K562 (cell line): Measurements from ENCODE around the gene CENPO. TPM values are rescaled to one million over a fixed set of nuclear protein-coding genes. Genes with fewer than 3 reads are reported as not detected.

Experiments used
- ATAC-seq: fragments of 200-7000 bp; cut with Tn5 transposase; 3 replicates; pipeline ENCODE4 v1.9.1; 2020; ENCODE audit warnings: moderate library complexity
- BruUV-seq: library from RNA; stranded (reverse); fragments of 400-500 nt; replicated peaks from 2 replicates; lab custom pipeline; 2021; lab: Mats Ljungman, UMichigan
- CTCF ChIA-PET: fragments of 300-600 bp; formaldehyde crosslinking; extraction: SDS; loops from one replicate; lab custom pipeline; 2021; ENCODE audit warnings: low intra/inter-chr PET ratio; lab: Yijun Ruan, JAX
- POLR2A ChIA-PET: fragments of 300-600, 350-650 bp; sonication (Branson Sonifier 250); formaldehyde crosslinking; extraction: SDS; loops from one replicate; lab custom pipeline; 2021; ENCODE audit warnings: antibody characterized with exemption, inconsistent platforms; lab: Yijun Ruan, JAX
- DNase-seq, 4 experiments: peaks; one replicate each; pipeline versions ENCODE4 v3.0.0 to v3.0.0-alpha.2; 2011 to 2018; ENCODE audit warnings: low spot score in 3 of 4, mixed read lengths in 3 of 4; ENCODE audit errors: extremely low read depth in 1 of 4
- FAIRE-seq: peaks from 2 replicates; lab custom pipeline; 2011; peaks lifted over from hg19 to GRCh38; lab: Jason Lieb, UNC
- H2AFZ ChIP-seq: 2 replicates; pipeline ENCODE4 v1.6.0; 2011; ENCODE audit warnings: low read depth, low read length, control low read depth, inconsistent platforms
- H3K27ac ChIP-seq: fragments of 200-600 bp; 3 replicates; pipeline ENCODE4 v1.8.0; 2011; ENCODE audit warnings: low read depth, mild to moderate bottlenecking, control low read depth, inconsistent platforms, low read length, moderate library complexity, mixed read lengths; ENCODE audit errors: extremely low read depth
- H3K27me3 ChIP-seq, 2 experiments: fragments of 300-600 bp in 1 of 2; 2 replicates in 1 of 2; 3 replicates in 1 of 2; pipeline versions ENCODE4 v1.6.0 to v1.8.0; 2011; ENCODE audit warnings: inconsistent platforms in 2 of 2, low read length in 2 of 2, mild to moderate bottlenecking in 1 of 2, mixed read lengths in 1 of 2, moderate library complexity in 1 of 2; ENCODE audit not compliant: control insufficient read depth in 2 of 2, insufficient read depth in 2 of 2
- H3K36me3 ChIP-seq: fragments of 300-600 bp; 3 replicates; pipeline ENCODE4 v1.8.0; 2011; ENCODE audit warnings: mild to moderate bottlenecking, low read length, inconsistent platforms; ENCODE audit not compliant: control insufficient read depth, insufficient read depth
- H3K4me1 ChIP-seq, 2 experiments: fragments of 200-600 bp in 1 of 2; replicated peaks in 1 of 2; 2 replicates in 1 of 2; 3 replicates in 1 of 2; pipeline versions ENCODE4 v1.5.1 to v1.8.0; 2011; ENCODE audit warnings: inconsistent platforms in 2 of 2, low read length in 2 of 2, mild to moderate bottlenecking in 1 of 2, mixed read lengths in 1 of 2, moderate library complexity in 1 of 2; ENCODE audit not compliant: control insufficient read depth in 2 of 2, insufficient read depth in 2 of 2
- H3K4me2 ChIP-seq: 2 replicates; pipeline ENCODE4 v1.6.1; 2011; ENCODE audit warnings: low read length, control low read depth, inconsistent platforms, mixed read lengths; ENCODE audit not compliant: insufficient read depth
- H3K4me3 ChIP-seq: fragments of 200-600 bp; sonication (generic), shearing (Covaris generic); 2 replicates; pipeline ENCODE4 v1.5.1; 2016; ENCODE audit warnings: control low read depth, inconsistent platforms
- H3K79me2 ChIP-seq: fragments of 200-600 bp; 3 replicates; pipeline ENCODE4 v1.8.0; 2011; ENCODE audit warnings: low read length, inconsistent platforms; ENCODE audit not compliant: control insufficient read depth, insufficient read depth
- H3K9ac ChIP-seq, 2 experiments: 2 replicates each; pipeline versions ENCODE4 v1.6.0 to v1.6.1; 2011; ENCODE audit warnings: low read depth in 2 of 2, low read length in 2 of 2, control low read depth in 1 of 2, inconsistent platforms in 1 of 2, mild to moderate bottlenecking in 1 of 2, mixed read lengths in 1 of 2; ENCODE audit not compliant: insufficient read depth in 1 of 2
- H3K9me1 ChIP-seq: one replicate; pipeline ENCODE4 v1.6.0; 2011; ENCODE audit warnings: inconsistent platforms, mild to moderate bottlenecking, low read length, moderate library complexity; ENCODE audit not compliant: control insufficient read depth, insufficient read depth
- H3K9me3 ChIP-seq: replicated peaks from 2 replicates; pipeline ENCODE4 v1.5.1; 2011; ENCODE audit warnings: low read depth, low read length, inconsistent platforms; ENCODE audit not compliant: control insufficient read depth, insufficient read depth
- H4K20me1 ChIP-seq: replicated peaks from 2 replicates; pipeline ENCODE4 v1.6.1; 2011; ENCODE audit warnings: low read length, inconsistent platforms, mixed read lengths; ENCODE audit not compliant: control insufficient read depth, insufficient read depth
- CBFA2T3 ChIP-seq: fragments of 450-650 bp; IDR thresholded peaks from 2 replicates; pipeline ENCODE4 v1.6.1; 2017
- ELF1 ChIP-seq: fragments of 200-800 bp; sonication (Bioruptor generic); IDR thresholded peaks from 2 replicates; pipeline ENCODE4 v1.6.1; 2016; ENCODE audit warnings: missing genetic modification characterization, missing compliant biosample characterization
- ZNF584 ChIP-seq: fragments of 200-800 bp; sonication (Bioruptor generic); IDR thresholded peaks from 2 replicates; pipeline ENCODE4 v1.6.1; 2016; ENCODE audit warnings: low read depth, mild to moderate bottlenecking, missing genetic modification characterization, missing compliant biosample characterization
- ZNF76 ChIP-seq: fragments of 250-450 bp; sonication (Bioruptor Pico); IDR thresholded peaks from 2 replicates; pipeline ENCODE4 v1.4.0; 2020; ENCODE audit warnings: mild to moderate bottlenecking, moderate library complexity, borderline replicate concordance
- WGBS: fragments of 100-300 bp; shearing (Covaris generic); methylation state at CpG from one replicate; pipeline ENCODE4 v1.1.6; 2016; ENCODE audit warnings: low coverage, mixed read lengths; ENCODE audit not compliant: insufficient coverage; ENCODE audit errors: missing lambda C conversion rate; 5-methylcytosine and 5-hydroxymethylcytosine counted together
- in situ Hi-C: fragments of 300-500 bp; cut with MboI; formaldehyde crosslinking; loops from 4 replicates; pipeline ENCODE4 v1.15.0; 2018; ENCODE audit warnings: inconsistent platforms, mixed read lengths
- intact Hi-C: fragments of 100-400 bp; cut with micrococcal nuclease; formaldehyde crosslinking; loops from 2 replicates; pipeline ENCODE4 v1.14.2; 2022
- polyA plus RNA-seq, 8 experiments: library from polyadenylated mRNA; depleted of rRNA in 4 of 8; stranded (reverse) in 5 of 8; unstranded in 3 of 8; fragments of >200 nt; fragmentation: Nextera tagmentation in 2 of 8; fragmentation: Illumina TruSeq in 1 of 8; extraction: Ambion mirVana in 2 of 8; extraction: Trizol in 1 of 8; gene quantifications; 2 replicates each; pipeline versions ENCODE4 v1.2.1 to v1.2.3, GENCODE V29; 2011 to 2014; ENCODE audit warnings: inconsistent platforms in 1 of 8, missing spikeins in 1 of 8
- total RNA-seq, 7 experiments: library from RNA; depleted of rRNA in 6 of 7; stranded (reverse); fragments of >200 nt in 6 of 7; fragmentation: Illumina TruSeq in 2 of 7; extraction: Trizol in 2 of 7; gene quantifications; 2 replicates each; pipeline versions ENCODE4 v1.2.1 to v1.2.3, GENCODE V29; 2011 to 2021; ENCODE audit warnings: low replicate concordance in 1 of 7

The CENPO gene
- total and polyA plus RNA-seq, 9 of the 15 experiments (the other 6 are each of a cell fraction or from before 2014, with no cell fraction given), result 30.6 to 59.4 (median 38.9) TPM

GRCh38 chr2:24870891-24871705, 77.9 kb downstream of the CENPO start:
- intact Hi-C loops (no loop called here), in situ Hi-C loops (no loop called here)
- 53% methylated on average over 14 of the region's 16 CpGs for WGBS
- Histone ChIP-seq H3K27me3 (no peaks in the 10 kb centered on the region), H3K79me2 (no peaks in the 10 kb centered on the region), H3K9ac (no peak overlapping the region), H3K9me3 (no peaks in the 10 kb centered on the region), H3K4me3 (no peak overlapping the region), H3K36me3 (peaks cover 20% of the 10 kb centered on the region; the same call in 2 of the 3 replicates), H3K9me1 (no peaks in the 10 kb centered on the region), H2AFZ (no peak overlapping the region), H3K4me1 (peaks cover 0 to 9% of the 10 kb centered on the region in 2 experiments; a peak in 2 of 5 replicates), H3K4me2 (no peak overlapping the region), H3K27ac (no peak overlapping the region), H4K20me1 (0 out of 2 replicates have a peak, but pooled peaks cover 5% of the 10 kb centered on the region)
- BruUV-seq, result no TSS peak
- ATAC-seq (peak; percentile 39), FAIRE-seq (no peak), DNase-seq (peak in 1 of 4 experiments; percentile 19)
- TF ChIP-seq ELF1 (no peak), ZNF76 (CRISPR knock-in tag) (no peak), CBFA2T3 (peak; percentile 29; the same call in 1 of the 2 replicates)
- CTCF ChIA-PET, result no interaction called here
- POLR2A ChIA-PET, result interaction anchor here (0.6 kb wide), 1 partner anchor 433 kb away, joined by 3 read pairs; no protein-coding TSS in a partner anchor

GRCh38 chr2:24871852-24872333, 78.7 kb downstream of the CENPO start:
- 90% methylated on average over 8 of the region's 12 CpGs for WGBS
- intact Hi-C loops, result no loop called here

More at GRCh38 chr2:24871852-24872333, 78.7 kb downstream of the CENPO start:
- H3K79me2 ChIP-seq, result no peaks in the 10 kb centered on the region
- FAIRE-seq (no peak), DNase-seq (no peak), ATAC-seq (no peak)
- peaks cover 20% of the 10 kb centered on the region; the same call in 2 of the 3 replicates for H3K36me3 ChIP-seq
- POLR2A ChIA-PET, result no interaction called here
- no peaks in the 10 kb centered on the region for H3K9me1 ChIP-seq
- H3K4me3 ChIP-seq, result no peak overlapping the region
- TF ChIP-seq ZNF584 (CRISPR knock-in tag), result no peak
- peaks cover 5% of the 10 kb centered on the region; the same call in 1 of the 2 replicates for H4K20me1 ChIP-seq
- CTCF ChIA-PET, result no interaction called here
- in situ Hi-C loops, result no loop called here
- peaks cover 0 to 9% of the 10 kb centered on the region in 2 experiments; a peak in 2 of 5 replicates for H3K4me1 ChIP-seq
- no peaks in the 10 kb centered on the region for H3K27me3 ChIP-seq
- no peaks in the 10 kb centered on the region for H3K9me3 ChIP-seq
- H2AFZ ChIP-seq, result no peak overlapping the region
- no peak overlapping the region for H3K4me2 ChIP-seq
- no peak overlapping the region for H3K27ac ChIP-seq
- no TSS peak for BruUV-seq
- H3K9ac ChIP-seq, result no peak overlapping the region

Other genes starting within 250 kb of the CENPO start
- 60.9 and 67.5 TPM in 2 replicates for gene PTRHD1, start within 50 bp of the CENPO start, total RNA-seq (2014; rRNA removed)
- gene PTRHD1, start within 50 bp of the CENPO start, total RNA-seq (2014; rRNA removed; fragmentation: Illumina TruSeq; extraction: Trizol), result 42.6 and 47.1 TPM in 2 replicates
- 26.7 and 43.8 TPM in 2 replicates for gene PTRHD1, start within 50 bp of the CENPO start, total RNA-seq (2015; rRNA removed; fragmentation: Illumina TruSeq; extraction: Trizol)
- gene PTRHD1, start within 50 bp of the CENPO start, total RNA-seq (2021), result 48.9 and 51.4 TPM in 2 replicates
- gene PTRHD1, start within 50 bp of the CENPO start, polyA plus RNA-seq (2011; rRNA removed), result 82.7 and 83.2 TPM in 2 replicates
- gene PTRHD1, start within 50 bp of the CENPO start, polyA plus RNA-seq (2014; fragmentation: Illumina TruSeq; extraction: Trizol), result 15.8 and 31.7 TPM in 2 replicates
- gene PTRHD1, start within 50 bp of the CENPO start, polyA plus RNA-seq (2014; fragmentation: Nextera tagmentation; extraction: Ambion mirVana), result 10 to 100 TPM; 32.9 to 46.6 TPM
- gene PTRHD1, start within 50 bp of the CENPO start, polyA plus RNA-seq (2014; rRNA removed), result 61.1 and 71.1 TPM in 2 replicates
- gene ADCY3, start 126.8 kb downstream of the CENPO start, total RNA-seq (2014; rRNA removed), result 21.8 and 34.0 TPM in 2 replicates
- gene ADCY3, start 126.8 kb downstream of the CENPO start, total RNA-seq (2014; rRNA removed; fragmentation: Illumina TruSeq; extraction: Trizol), result 23.8 and 26.3 TPM in 2 replicates
- 20.2 and 21.5 TPM in 2 replicates for gene ADCY3, start 126.8 kb downstream of the CENPO start, total RNA-seq (2015; rRNA removed; fragmentation: Illumina TruSeq; extraction: Trizol)
- gene ADCY3, start 126.8 kb downstream of the CENPO start, total RNA-seq (2021), result 51.5 and 54.8 TPM in 2 replicates
- gene ADCY3, start 126.8 kb downstream of the CENPO start, polyA plus RNA-seq (2011; rRNA removed), result 36.6 and 39.0 TPM in 2 replicates
- 42.6 and 45.5 TPM in 2 replicates for gene ADCY3, start 126.8 kb downstream of the CENPO start, polyA plus RNA-seq (2014; fragmentation: Illumina TruSeq; extraction: Trizol)
- gene ADCY3, start 126.8 kb downstream of the CENPO start, polyA plus RNA-seq (2014; fragmentation: Nextera tagmentation; extraction: Ambion mirVana), result 1 to 10 TPM; 1.5 to 2.6 TPM
- 40.9 and 47.0 TPM in 2 replicates for gene ADCY3, start 126.8 kb downstream of the CENPO start, polyA plus RNA-seq (2014; rRNA removed)
- gene DNAJC27, start 178.5 kb downstream of the CENPO start, total RNA-seq (2014; rRNA removed), result 1.6 and 3.0 TPM in 2 replicates
- gene DNAJC27, start 178.5 kb downstream of the CENPO start, total RNA-seq (2014; rRNA removed; fragmentation: Illumina TruSeq; extraction: Trizol), result 3.2 TPM in 2 replicates
- 2.8 and 4.0 TPM in 2 replicates for gene DNAJC27, start 178.5 kb downstream of the CENPO start, total RNA-seq (2015; rRNA removed; fragmentation: Illumina TruSeq; extraction: Trizol)
- 2.4 and 2.8 TPM in 2 replicates for gene DNAJC27, start 178.5 kb downstream of the CENPO start, total RNA-seq (2021)
- gene DNAJC27, start 178.5 kb downstream of the CENPO start, polyA plus RNA-seq (2011; rRNA removed), result 3.8 and 4.3 TPM in 2 replicates
- 2.3 and 3.0 TPM in 2 replicates for gene DNAJC27, start 178.5 kb downstream of the CENPO start, polyA plus RNA-seq (2014; fragmentation: Illumina TruSeq; extraction: Trizol)
- 1 to 10 TPM in 1 of 2 experiments, under 1 TPM in 1; 0.53 to 1.1 TPM for gene DNAJC27, start 178.5 kb downstream of the CENPO start, polyA plus RNA-seq (2014; fragmentation: Nextera tagmentation; extraction: Ambion mirVana)
- 3.2 and 5.9 TPM in 2 replicates for gene DNAJC27, start 178.5 kb downstream of the CENPO start, polyA plus RNA-seq (2014; rRNA removed)
- gene EFR3B, start 248.7 kb downstream of the CENPO start, total RNA-seq (2014; rRNA removed), result not detected in 2 replicates
- not detected in 2 replicates for gene EFR3B, start 248.7 kb downstream of the CENPO start, total RNA-seq (2014; rRNA removed; fragmentation: Illumina TruSeq; extraction: Trizol)
- not detected in 2 replicates for gene EFR3B, start 248.7 kb downstream of the CENPO start, total RNA-seq (2015; rRNA removed; fragmentation: Illumina TruSeq; extraction: Trizol)
- gene EFR3B, start 248.7 kb downstream of the CENPO start, total RNA-seq (2021), result 0.09 TPM in 1 of 2 replicates, not detected in the other
- not detected in 2 replicates for gene EFR3B, start 248.7 kb downstream of the CENPO start, polyA plus RNA-seq (2011; rRNA removed)
- not detected in 2 replicates for gene EFR3B, start 248.7 kb downstream of the CENPO start, polyA plus RNA-seq (2014; fragmentation: Illumina TruSeq; extraction: Trizol)
- gene EFR3B, start 248.7 kb downstream of the CENPO start, polyA plus RNA-seq (2014; fragmentation: Nextera tagmentation; extraction: Ambion mirVana), result not detected
- gene EFR3B, start 248.7 kb downstream of the CENPO start, polyA plus RNA-seq (2014; rRNA removed), result not detected in 2 replicates